Measurements from ENCODE around the gene PIEZO1.
"Not testable (repeated sequence)": the region's sequence is repeated elsewhere in the genome, so short reads cannot be mapped to it uniquely, and the experiment has no call there.

The PIEZO1 gene

GRCh38 chr16:88785106-88785924 is at the start of gene PIEZO1:
PIEZO1 (minus strand) TSS chr16:88785220; CDS start chr16:88784964, 256 bp downstream.
- DNase-seq: peak; percentile 85

GRCh38 chr16:88834670-88835069 is 49.6 kb upstream of the PIEZO1 start:
- no peak for DNase-seq

GRCh38 chr16:88833086-88833485 is 48.1 kb upstream of the PIEZO1 start:
- no peak for DNase-seq

GRCh38 chr16:88831838-88832237 is 46.8 kb upstream of the PIEZO1 start:
- DNase-seq: no peak

GRCh38 chr16:88830783-88831182 is 45.8 kb upstream of the PIEZO1 start:
- no peak for DNase-seq

GRCh38 chr16:88830258-88830657 is 45.2 kb upstream of the PIEZO1 start:
- DNase-seq: no peak

- DNase-seq: no peak
Observed at GRCh38 chr16:88828711-88829110, 43.7 kb upstream of the PIEZO1 start.

GRCh38 chr16:88827727-88828126 is 42.7 kb upstream of the PIEZO1 start:
- no peak for DNase-seq

- DNase-seq: no peak
Observed at GRCh38 chr16:88826070-88826840, 41.2 kb upstream of the PIEZO1 start.

GRCh38 chr16:88825146-88825545 is 40.1 kb upstream of the PIEZO1 start:
- DNase-seq: no peak

GRCh38 chr16:88824256-88825077 is 39.4 kb upstream of the PIEZO1 start:
- no peak for DNase-seq

- DNase-seq: not testable (repeated sequence)
Observed at GRCh38 chr16:88823646-88824045, 38.6 kb upstream of the PIEZO1 start.

- DNase-seq: no peak
Observed at GRCh38 chr16:88822281-88823040, 37.4 kb upstream of the PIEZO1 start.

- no peak for DNase-seq
Observed at GRCh38 chr16:88821168-88821850, 36.3 kb upstream of the PIEZO1 start.

- DNase-seq: no peak
Observed at GRCh38 chr16:88820385-88821025, 35.5 kb upstream of the PIEZO1 start.

GRCh38 chr16:88819126-88819525 is 34.1 kb upstream of the PIEZO1 start:
- DNase-seq: no peak

- DNase-seq: no peak
Observed at GRCh38 chr16:88818575-88818874, 33.5 kb upstream of the PIEZO1 start.

- DNase-seq: no peak
Observed at GRCh38 chr16:88817785-88818574, 33.0 kb upstream of the PIEZO1 start.

- no peak for DNase-seq
Observed at GRCh38 chr16:88816736-88817535, 31.9 kb upstream of the PIEZO1 start.

All from hematopoietic multipotent progenitor cell treated with erythropoietin and hydrocortisone succinate and interleukin-3 and kit ligand, for 4 days (in vitro differentiated cells).